Keratinocyte (primary cell): Measurements from ENCODE around the gene SLC5A2. TPM values are rescaled to one million over a fixed set of nuclear protein-coding genes. Genes with fewer than 3 reads are reported as not detected.

ENCODE experiments used
- DNase-seq: peaks from one replicate; pipeline ENCODE4 v3.0.0-alpha.2; 2011; ENCODE audit warnings: low read depth, missing footprints, low spot score
- FAIRE-seq: peaks from 2 replicates; lab custom pipeline; 2011; peaks lifted over from hg19 to GRCh38; lab: Jason Lieb, UNC
- H2AFZ ChIP-seq: 2 replicates; pipeline ENCODE4 v1.6.0; 2012; ENCODE audit warnings: low read length, control low read depth, inconsistent platforms; ENCODE audit not compliant: control insufficient read depth
- H3K27ac ChIP-seq: 2 replicates; pipeline ENCODE4 v1.5.1; 2011; ENCODE audit warnings: low read length; ENCODE audit not compliant: control insufficient read depth, insufficient read depth
- H3K27me3 ChIP-seq: 3 replicates; pipeline ENCODE4 v1.6.0; 2011; ENCODE audit warnings: low read length; ENCODE audit not compliant: control insufficient read depth, insufficient read depth; ENCODE audit errors: extremely low read depth
- H3K36me3 ChIP-seq, 2 experiments: 2 replicates in 1 of 2; 3 replicates in 1 of 2; pipeline ENCODE4 v1.5.1; 2011; ENCODE audit warnings: low read length in 2 of 2, mild to moderate bottlenecking in 1 of 2; ENCODE audit not compliant: control insufficient read depth in 2 of 2, insufficient read depth in 2 of 2; ENCODE audit errors: extremely low read depth in 1 of 2
- H3K4me1 ChIP-seq: 3 replicates; pipeline ENCODE4 v1.5.1; 2011; ENCODE audit warnings: low read length; ENCODE audit not compliant: control insufficient read depth, insufficient read depth; ENCODE audit errors: extremely low read depth
- H3K4me2 ChIP-seq: 3 replicates; pipeline ENCODE4 v1.6.0; 2011; ENCODE audit warnings: low read depth, low read length; ENCODE audit not compliant: control insufficient read depth, insufficient read depth; ENCODE audit errors: extremely low read depth
- H3K4me3 ChIP-seq, 3 experiments: fragments of 200-600 bp in 1 of 3; sonication (generic) in 1 of 3; 2 replicates in 2 of 3; 3 replicates in 1 of 3; pipeline ENCODE4 v1.5.1; 2011 to 2016; ENCODE audit warnings: low read length in 3 of 3, mild to moderate bottlenecking in 3 of 3, control low read depth in 2 of 3, inconsistent platforms in 1 of 3, low read depth in 1 of 3, mixed read lengths in 1 of 3, mixed run types in 1 of 3, moderate library complexity in 1 of 3; ENCODE audit not compliant: control insufficient read depth in 2 of 3, insufficient read depth in 2 of 3; ENCODE audit errors: extremely low read depth in 1 of 3
- H3K79me2 ChIP-seq: 2 replicates; pipeline ENCODE4 v1.6.0; 2012; ENCODE audit warnings: low read length; ENCODE audit not compliant: control insufficient read depth, insufficient read depth
- H3K9ac ChIP-seq: 3 replicates; pipeline ENCODE4 v1.6.0; 2011; ENCODE audit warnings: low read length; ENCODE audit not compliant: control insufficient read depth, insufficient read depth; ENCODE audit errors: extremely low read depth
- H3K9me1 ChIP-seq: 3 replicates; pipeline ENCODE4 v1.6.0; 2011; ENCODE audit warnings: low read length; ENCODE audit not compliant: control insufficient read depth, insufficient read depth; ENCODE audit errors: extremely low read depth
- H3K9me3 ChIP-seq: 2 replicates; pipeline ENCODE4 v1.5.1; 2012; ENCODE audit warnings: low read depth, low read length; ENCODE audit not compliant: control insufficient read depth
- H4K20me1 ChIP-seq: 3 replicates; pipeline ENCODE4 v1.6.0; 2011; ENCODE audit warnings: low read length; ENCODE audit not compliant: control insufficient read depth, insufficient read depth; ENCODE audit errors: extremely low read depth
- CTCF ChIP-seq, 3 experiments: IDR thresholded peaks in 1 of 3; conservative IDR thresholded peaks in 1 of 3; optimal IDR thresholded peaks in 1 of 3; 2 replicates in 2 of 3; 3 replicates in 1 of 3; pipeline versions ENCODE3 to v1.5.1; 2011; ENCODE audit warnings: low read length in 3 of 3, mild to moderate bottlenecking in 3 of 3, moderate library complexity in 2 of 3, control low read depth in 1 of 3, inconsistent platforms in 1 of 3; ENCODE audit not compliant: insufficient read depth in 2 of 3; ENCODE audit errors: extremely low read depth in 1 of 3
- EZH2 ChIP-seq: IDR thresholded peaks from one replicate; pipeline ENCODE4 v1.6.1; 2012; ENCODE audit warnings: inconsistent platforms, mild to moderate bottlenecking, low read length, moderate library complexity
- dilution Hi-C: fragments of 300-500 bp; cut with MboI; formaldehyde crosslinking; loops from one replicate; pipeline ENCODE4 v1.7.0; 2020; ENCODE audit warnings: low sequenced_read_pairs; ENCODE audit not compliant: extremely low pct_ligation_motif_present
- polyA plus RNA-seq, 5 experiments: library from polyadenylated mRNA; depleted of rRNA in 3 of 5; stranded (reverse) in 3 of 5; stranded (forward) in 1 of 5; unstranded in 1 of 5; fragments of >200 nt; gene quantifications; 1 replicate in 1 of 5; 2 replicates in 3 of 5; 3 replicates in 1 of 5; pipeline versions ENCODE4 v1.2.1 to v1.2.3, GENCODE V29; 2011 to 2012; ENCODE audit warnings: missing spikeins in 2 of 5, low read depth in 1 of 5, low replicate concordance in 1 of 5

Gene SLC5A2
- polyA plus RNA-seq, 1 donor (not counting 4 experiments of a cell fraction or from before 2014, with no cell fraction given): not detected

GRCh38 chr16:31499928-31500327, 17.0 kb downstream of the SLC5A2 start:
- Histone ChIP-seq H3K9ac (no peak overlapping the region), H3K4me3 (no peak overlapping the region), H3K27me3 (no peaks in the 10 kb centered on the region), H3K27ac (no peak overlapping the region), H3K4me1 (no peaks in the 10 kb centered on the region), H4K20me1 (no peaks in the 10 kb centered on the region), H3K9me1 (no peaks in the 10 kb centered on the region), H3K4me2 (no peak overlapping the region), H3K79me2 (no peaks in the 10 kb centered on the region), H3K9me3 (no peaks in the 10 kb centered on the region), H2AFZ (no peak overlapping the region), H3K36me3 (peaks cover 16 to 22% of the 10 kb centered on the region in 2 experiments)
- dilution Hi-C loops: no loop called here
- FAIRE-seq (no peak), DNase-seq (no peak)
- no peak for TF ChIP-seq EZH2
- TF ChIP-seq CTCF (optimal IDR thresholded peaks at IDR 0.05 in 1 of 3, IDR thresholded peaks at IDR 0.05 in 1 of 3, conservative IDR thresholded peaks at IDR 0.05 in 1 of 3; ENCODE audit: extremely low read depth in 1 of 3, insufficient read depth in 2 of 3, low read length in 3 of 3): no peak

GRCh38 chr16:31501226-31501965, 18.5 kb downstream of the SLC5A2 start:
- no peaks in the 10 kb centered on the region for H4K20me1 ChIP-seq
- no peaks in the 10 kb centered on the region for H3K9me3 ChIP-seq
- H3K9me1 ChIP-seq: no peaks in the 10 kb centered on the region
- no peak overlapping the region for H3K4me3 ChIP-seq
- H3K27me3 ChIP-seq: no peaks in the 10 kb centered on the region
- H2AFZ ChIP-seq: no peak overlapping the region
- TF ChIP-seq EZH2 (no peak), CTCF (optimal IDR thresholded peaks at IDR 0.05 in 1 of 3, IDR thresholded peaks at IDR 0.05 in 1 of 3, conservative IDR thresholded peaks at IDR 0.05 in 1 of 3; ENCODE audit: extremely low read depth in 1 of 3, insufficient read depth in 2 of 3, low read length in 3 of 3) (no peak)
- no peak overlapping the region for H3K9ac ChIP-seq
- dilution Hi-C loops: no loop called here
- no peak overlapping the region for H3K27ac ChIP-seq
- no peak overlapping the region for H3K4me2 ChIP-seq
- no peaks in the 10 kb centered on the region for H3K4me1 ChIP-seq
- no peaks in the 10 kb centered on the region for H3K79me2 ChIP-seq
- peaks cover 20 to 21% of the 10 kb centered on the region in 2 experiments for H3K36me3 ChIP-seq
- FAIRE-seq: no peak
- no peak for DNase-seq
